ENCODE results near the gene CFAP97D1. TPM values are rescaled to one million over a fixed set of nuclear protein-coding genes. Genes with fewer than 3 reads are reported as not detected.

The CFAP97D1 gene
- total RNA-seq, 4 donors from 2014 or later: 0.12 TPM; not detected in 3

DNA sequence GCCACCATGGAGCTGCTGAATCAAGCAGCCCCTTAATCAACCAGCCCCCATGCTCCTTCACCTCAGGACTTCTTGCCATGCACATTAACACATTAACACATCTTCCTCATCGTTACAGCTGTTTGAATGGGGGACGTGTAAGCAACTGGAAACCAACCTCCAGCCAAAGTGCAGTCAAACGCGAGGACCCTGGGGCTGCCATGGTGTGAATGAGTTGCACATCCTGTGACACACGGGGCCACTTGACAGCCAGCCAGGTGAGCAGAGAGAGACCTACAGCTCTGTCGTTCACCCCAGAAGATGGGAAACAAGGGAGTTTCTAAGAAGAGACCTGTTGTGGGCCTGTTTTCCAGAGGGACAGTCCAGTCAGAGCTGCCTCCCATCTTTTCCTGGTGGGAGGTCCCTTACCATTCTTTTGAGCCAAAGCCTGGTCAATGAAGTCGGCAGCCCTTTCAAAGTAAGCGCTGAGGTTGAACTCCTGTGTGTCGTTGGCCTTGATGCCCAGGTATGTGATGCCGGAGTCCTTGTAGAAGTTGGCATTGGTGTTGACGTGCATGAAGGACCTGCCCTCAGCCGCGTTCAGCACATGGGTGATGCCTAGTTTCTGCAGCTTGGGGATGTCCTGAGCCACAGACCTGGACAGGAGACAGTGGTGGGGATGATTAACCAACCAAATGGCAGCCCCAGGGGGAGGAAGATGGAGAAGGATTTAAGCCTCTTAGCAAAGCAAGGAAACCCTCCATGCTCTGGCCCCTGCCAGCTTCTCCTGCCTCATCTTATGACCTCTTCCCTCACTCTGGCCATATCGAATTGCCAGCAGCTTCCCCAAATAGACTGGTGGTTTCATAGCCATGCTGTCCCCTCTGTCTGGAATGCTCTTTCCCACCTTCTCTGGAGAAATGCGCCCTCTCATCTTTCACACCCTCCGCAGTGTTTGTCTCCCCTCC lies 5.7 kb upstream of the CFAP97D1 start:
- Histone ChIP-seq H3K27me3 (no peaks in the 10 kb centered on the region), H3K4me3 (no peak overlapping the region), H3K4me1 (peaks cover 2 to 52% (median 21%) of the 10 kb centered on the region in 3 donors), H3K9me3 (no peaks in the 10 kb centered on the region), H3K36me3 (peaks cover 0 to 73% of the 10 kb centered on the region in 2 donors), H3K27ac (no peak overlapping the region)
- whole genome bisulfite sequencing, 2 donors (ENCODE audit: low coverage in 1 of 2): 80 to 93% methylated on average over 5 to 12 of the region's 16 CpGs
- ATAC-seq: no peak
- no peak for TF ChIP-seq EP300 (IDR thresholded peaks at IDR 0.05)
- no peak for TF ChIP-seq POLR2A (IDR thresholded peaks at IDR 0.05)
- no peak for TF ChIP-seq POLR2AphosphoS5 (IDR thresholded peaks at IDR 0.05)
- TF ChIP-seq, protein P1, sequence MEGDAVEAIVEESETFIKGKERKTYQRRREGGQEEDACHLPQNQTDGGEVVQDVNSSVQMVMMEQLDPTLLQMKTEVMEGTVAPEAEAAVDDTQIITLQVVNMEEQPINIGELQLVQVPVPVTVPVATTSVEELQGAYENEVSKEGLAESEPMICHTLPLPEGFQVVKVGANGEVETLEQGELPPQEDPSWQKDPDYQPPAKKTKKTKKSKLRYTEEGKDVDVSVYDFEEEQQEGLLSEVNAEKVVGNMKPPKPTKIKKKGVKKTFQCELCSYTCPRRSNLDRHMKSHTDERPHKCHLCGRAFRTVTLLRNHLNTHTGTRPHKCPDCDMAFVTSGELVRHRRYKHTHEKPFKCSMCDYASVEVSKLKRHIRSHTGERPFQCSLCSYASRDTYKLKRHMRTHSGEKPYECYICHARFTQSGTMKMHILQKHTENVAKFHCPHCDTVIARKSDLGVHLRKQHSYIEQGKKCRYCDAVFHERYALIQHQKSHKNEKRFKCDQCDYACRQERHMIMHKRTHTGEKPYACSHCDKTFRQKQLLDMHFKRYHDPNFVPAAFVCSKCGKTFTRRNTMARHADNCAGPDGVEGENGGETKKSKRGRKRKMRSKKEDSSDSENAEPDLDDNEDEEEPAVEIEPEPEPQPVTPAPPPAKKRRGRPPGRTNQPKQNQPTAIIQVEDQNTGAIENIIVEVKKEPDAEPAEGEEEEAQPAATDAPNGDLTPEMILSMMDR (IDR thresholded peaks at IDR 0.05): no peak

DNA sequence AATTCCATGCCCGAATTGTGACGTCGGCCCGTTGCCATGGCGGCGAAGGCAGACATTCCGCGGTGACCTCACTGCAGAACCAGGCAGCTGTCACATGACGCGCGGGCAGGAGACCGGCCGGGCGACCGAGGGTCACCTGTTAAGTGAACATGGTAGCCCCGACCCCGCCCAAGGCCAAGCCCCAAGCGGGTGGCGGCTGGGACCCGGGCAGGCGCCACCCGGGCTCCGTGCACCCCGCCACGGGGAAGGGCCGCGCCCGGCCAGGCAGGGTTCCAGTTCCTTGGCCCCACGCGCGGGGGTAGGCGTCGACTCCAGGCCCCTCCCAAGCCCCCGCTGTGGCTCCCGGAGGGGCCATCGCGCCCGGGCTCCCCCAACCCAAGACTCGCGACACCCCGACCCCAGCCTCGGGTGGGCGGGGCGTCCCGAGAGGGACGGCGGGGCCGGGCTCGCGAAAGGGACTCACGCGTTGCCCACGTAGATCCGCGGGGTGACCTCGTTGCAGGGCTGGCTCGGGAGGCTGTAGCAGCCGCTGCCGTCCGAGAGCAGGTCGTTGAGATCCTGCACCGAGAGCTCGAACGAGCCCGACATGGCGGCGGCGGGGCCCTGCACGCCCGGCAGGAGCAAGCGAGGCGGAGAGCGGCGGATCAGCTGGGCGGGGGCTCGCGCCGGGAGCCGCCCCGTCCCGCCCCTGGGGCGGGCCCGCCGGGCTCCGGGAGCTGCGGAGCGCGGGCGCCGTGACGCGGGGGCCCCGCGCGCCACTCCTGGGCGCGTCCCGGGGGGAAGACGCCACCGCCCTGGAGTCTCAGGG lies 1.7 kb upstream of the CFAP97D1 start, which contains the start of gene DUSP3:
Gene DUSP3 (minus strand): TSS at position 641 of the 808 bp plus-strand sequence. CDS start 53 bp downstream, at position 588.
- no peaks in the 10 kb centered on the region for H3K27me3 ChIP-seq
- TF ChIP-seq POLR2AphosphoS5 (IDR thresholded peaks at IDR 0.05) (peak; percentile 83), EP300 (IDR thresholded peaks at IDR 0.05) (no peak), POLR2A (IDR thresholded peaks at IDR 0.05) (peak; percentile 84 to 90)
- TF ChIP-seq, protein P1 (IDR thresholded peaks at IDR 0.05): no peak
- H3K4me1 ChIP-seq: peaks cover 2 to 50% (median 21%) of the 10 kb centered on the region in 3 donors
- H3K36me3 ChIP-seq: peaks cover 0 to 33% of the 10 kb centered on the region in 2 donors
- H3K27ac ChIP-seq: peak within 1 kb of the TSS; percentile 99 to 100 (median 100)
- ATAC-seq: peak; percentile 95
- no peaks in the 10 kb centered on the region for H3K9me3 ChIP-seq
- 0% methylated on average over 10 of the region's 100 CpGs; no CpG with 5 or more reads in 1 of the 2 donors for WGBS, 2 donors (ENCODE audit: low coverage in 1 of 2)
- H3K4me3 ChIP-seq: peak within 1 kb of the TSS; percentile 75 to 88

DNA sequence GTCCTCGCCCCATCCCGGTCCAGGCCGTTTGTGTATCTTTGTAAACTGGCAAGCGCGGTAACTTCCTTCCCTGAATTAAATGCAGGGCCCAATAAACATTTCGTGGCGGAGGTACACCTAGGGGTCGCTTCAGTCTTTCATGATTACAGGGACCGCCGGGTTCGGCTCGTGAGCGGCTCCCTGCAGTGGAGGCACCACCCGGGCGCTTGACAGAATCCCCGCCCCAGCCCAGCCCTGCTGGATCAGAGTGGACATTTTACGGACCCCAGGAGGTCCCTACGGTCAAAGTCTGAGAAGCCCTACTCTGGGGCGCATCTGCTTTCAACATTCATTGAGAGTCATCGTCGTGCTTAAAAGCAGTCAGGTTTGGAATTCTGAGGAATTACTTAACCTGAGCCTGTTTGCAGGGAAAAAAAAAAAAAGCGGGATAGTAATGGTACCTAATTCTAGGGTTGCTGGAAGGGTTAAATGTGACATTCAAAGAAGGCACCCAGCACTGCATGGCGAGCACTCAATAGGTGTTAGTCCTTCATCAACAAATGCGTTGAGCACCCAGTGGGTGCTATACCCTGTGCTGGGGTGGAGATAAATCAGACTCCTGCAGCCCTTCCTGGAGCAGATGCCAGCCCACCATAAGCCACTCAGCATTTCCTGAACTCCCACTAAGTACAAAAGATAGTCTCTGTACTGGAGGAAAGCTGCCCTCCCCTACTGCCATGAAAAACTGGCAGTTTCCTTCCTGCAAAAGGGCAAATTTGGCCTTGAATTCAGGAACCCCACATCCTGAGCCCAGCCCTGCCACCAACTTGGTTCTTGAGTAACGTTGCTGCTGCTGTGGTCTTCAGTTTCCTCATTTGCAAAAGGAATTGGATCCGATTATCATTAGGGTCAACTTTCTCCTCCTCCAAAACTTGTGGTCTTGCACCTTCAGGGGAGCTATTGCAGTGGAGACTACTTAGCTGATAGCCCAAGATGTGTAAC lies 800 bp upstream of the CFAP97D1 start:
- Histone ChIP-seq H3K27me3 (no peaks in the 10 kb centered on the region), H3K27ac (peak overlapping the region; percentile 99 to 100 (median 100)), H3K9me3 (no peaks in the 10 kb centered on the region), H3K4me1 (peaks cover 2 to 49% (median 21%) of the 10 kb centered on the region in 3 donors), H3K36me3 (peaks cover 0 to 24% of the 10 kb centered on the region in 2 donors), H3K4me3 (peak overlapping the region; percentile 75 to 88)
- 6 to 15% methylated on average over 7 of the region's 26 CpGs for WGBS, 2 donors (ENCODE audit: low coverage in 1 of 2)
- TF ChIP-seq EP300 (IDR thresholded peaks at IDR 0.05): no peak
- TF ChIP-seq, protein P1 (IDR thresholded peaks at IDR 0.05): peak in 2 of 4 experiments; percentile 22 to 42
- peak; percentile 32 for ATAC-seq

DNA sequence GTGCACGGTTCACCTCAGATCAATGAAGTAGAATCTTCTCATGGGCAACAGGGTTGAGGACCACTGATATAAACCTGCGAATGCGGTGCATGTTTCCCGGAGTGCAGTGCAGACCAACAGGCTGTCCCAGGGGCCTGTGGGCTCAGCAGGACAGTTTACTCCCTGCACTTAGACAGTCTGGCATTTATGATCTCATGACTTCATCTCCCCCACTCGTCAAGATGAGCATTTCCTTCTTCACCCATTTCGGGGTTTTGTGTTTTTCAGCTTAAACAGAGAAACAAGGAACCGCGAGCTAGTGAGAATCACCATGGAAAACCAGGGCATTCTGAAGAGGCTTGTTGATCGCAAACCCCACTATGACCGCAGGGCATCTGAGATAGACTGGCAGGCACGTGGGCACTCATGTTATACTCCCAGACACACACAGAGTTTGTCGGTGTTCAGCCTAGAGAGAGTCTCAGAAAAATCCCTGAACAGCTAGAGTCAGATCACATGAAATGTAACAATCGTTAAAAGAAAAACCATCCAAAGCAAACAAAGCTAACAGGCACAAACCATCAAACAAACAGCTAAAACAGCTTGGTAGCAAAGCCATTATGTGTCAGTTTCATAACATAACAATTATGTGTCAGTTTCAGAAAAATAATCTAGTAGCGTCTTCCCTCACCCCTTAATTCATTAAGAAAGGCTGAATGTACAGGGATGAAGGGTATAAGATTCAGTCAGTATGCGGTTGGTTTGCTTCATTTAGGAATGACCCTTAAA lies 2.9 kb downstream of the CFAP97D1 start:
- H3K9me3 ChIP-seq: no peaks in the 10 kb centered on the region
- no peak overlapping the region for H3K4me3 ChIP-seq
- H3K27ac ChIP-seq: no peak overlapping the region
- no peaks in the 10 kb centered on the region for H3K27me3 ChIP-seq
- peaks cover 0 to 13% (median 0%) of the 10 kb centered on the region in 3 donors for H3K4me1 ChIP-seq
- no peaks in the 10 kb centered on the region for H3K36me3 ChIP-seq
- TF ChIP-seq POLR2A (IDR thresholded peaks at IDR 0.05) (no peak), EP300 (IDR thresholded peaks at IDR 0.05) (no peak)
- TF ChIP-seq, protein P1 (IDR thresholded peaks at IDR 0.05): no peak
- 82 to 85% methylated on average over 9 to 13 of the region's 15 CpGs for WGBS, 2 donors (ENCODE audit: low coverage in 1 of 2)
- no peak for ATAC-seq

Data from gastroesophageal sphincter (tissue), 4 donors.